AG10803 (cell line): Measurements from ENCODE around the gene CAPZB.

Experiments used
- DNase-seq: peaks from one replicate; pipeline ENCODE4 v3.0.0; 2010; ENCODE audit warnings: low read depth
- H3K4me3 ChIP-seq: 2 replicates; pipeline ENCODE4 v1.5.1; 2011; ENCODE audit warnings: mild to moderate bottlenecking, low read length, control low read depth
- CTCF ChIP-seq: conservative IDR thresholded peaks from 2 replicates; pipeline ENCODE4 v1.5.1; 2011; ENCODE audit warnings: mild to moderate bottlenecking, low read length, control low read depth, inconsistent platforms

The CAPZB gene

GRCh38 chr1:19345391-19345790 lies 139.9 kb downstream of the CAPZB start:
- H3K4me3 ChIP-seq = no peak overlapping the region
- no peak for TF ChIP-seq CTCF
- DNase-seq = no peak

GRCh38 chr1:19344831-19345230 lies 140.5 kb downstream of the CAPZB start:
- no peak for DNase-seq
- no peak overlapping the region for H3K4me3 ChIP-seq
- TF ChIP-seq CTCF = no peak

- peak; percentile 86 for TF ChIP-seq CTCF
- peak; percentile 51 for DNase-seq
- H3K4me3 ChIP-seq = no peak overlapping the region
Observed at GRCh38 chr1:19344372-19344810, 140.9 kb downstream of the CAPZB start.

- no peak for TF ChIP-seq CTCF
- no peak overlapping the region for H3K4me3 ChIP-seq
- DNase-seq = no peak
Observed at GRCh38 chr1:19343617-19344350, 141.6 kb downstream of the CAPZB start.

GRCh38 chr1:19342894-19343616 lies 142.3 kb downstream of the CAPZB start:
- no peak overlapping the region for H3K4me3 ChIP-seq

GRCh38 chr1:19342062-19342750 lies 143.1 kb downstream of the CAPZB start:
- DNase-seq = peak; percentile 59
- H3K4me3 ChIP-seq = no peak overlapping the region
- no peak for TF ChIP-seq CTCF

More at GRCh38 chr1:19342894-19343616, 142.3 kb downstream of the CAPZB start:
- DNase-seq = no peak
- TF ChIP-seq CTCF = no peak
